Natural killer cell treated with Interleukin-12 subunit alpha and Interleukin-12 subunit beta and Interleukin-15 and Interleukin-18, amount 100 ng/mL, for 72 hours (primary cell): ENCODE measurements around the gene CEP83. TPM values are rescaled to one million over a fixed set of nuclear protein-coding genes. Genes with fewer than 3 reads are reported as not detected.
A peak's percentile ranks its signal among the peaks of the same experiment; 100 is the strongest.
"Not testable (repeated sequence)": the region's sequence is repeated elsewhere in the genome, so short reads cannot be mapped to it uniquely, and the experiment has no call there.

Experiments
- ATAC-seq, 2 donors: fragments of 150-1000 bp; cut with Tn5 transposase in 1 of 2; sonication (Bioruptor Pico), chemical (Tn5 transposase) in 1 of 2; 2 replicates each; pipeline ENCODE4 v1.10.0; 2021
- DNase-seq: peaks from one replicate; pipeline ENCODE4 v3.0.0; 2022; ENCODE audit warnings: low spot score
- H3K27ac Mint-ChIP-seq, 2 donors: 1 replicate in 1 of 2; 2 replicates in 1 of 2; pipeline ENCODE4 v1.8.0; 2022; ENCODE audit warnings: mixed read lengths in 2 of 2, mild to moderate bottlenecking in 1 of 2, moderate library complexity in 1 of 2
- H3K27me3 Mint-ChIP-seq, 2 donors: 1 replicate in 1 of 2; 2 replicates in 1 of 2; pipeline ENCODE4 v1.8.0; 2022; ENCODE audit warnings: mixed read lengths in 2 of 2
- H3K36me3 Mint-ChIP-seq: one replicate; pipeline ENCODE4 v1.8.0; 2022; ENCODE audit warnings: mixed read lengths
- H3K4me1 Mint-ChIP-seq, 2 donors: 1 replicate in 1 of 2; 2 replicates in 1 of 2; pipeline ENCODE4 v1.8.0; 2022; ENCODE audit warnings: low read depth in 2 of 2, mixed read lengths in 2 of 2, mild to moderate bottlenecking in 1 of 2
- H3K4me3 Mint-ChIP-seq: one replicate; pipeline ENCODE4 v1.8.0; 2022; ENCODE audit warnings: mixed read lengths
- H3K9me3 Mint-ChIP-seq: 2 replicates; pipeline ENCODE4 v1.8.0; 2022; ENCODE audit warnings: mixed read lengths
- total RNA-seq, 2 donors: library from RNA; stranded (reverse); gene quantifications; one replicate each; pipeline ENCODE4 v1.2.3, GENCODE V29; 2022

CEP83 gene
- total RNA-seq, 2 donors from 2014 or later, result 17.6 to 37.8 TPM

GRCh38 chr12:94458877-94459727 is 565 bp downstream of the CEP83 start:
- Mint-ChIP-seq H3K27me3 (peaks cover 0 to 6% of the 10 kb centered on the region in 2 donors), H3K4me1 (peaks cover 25 to 26% of the 10 kb centered on the region in 2 donors), H3K27ac (peak overlapping the region; percentile 83 to 88), H3K4me3 (peak overlapping the region; percentile 97), H3K9me3 (no peaks in the 10 kb centered on the region), H3K36me3 (peaks cover 4% of the 10 kb centered on the region)
- DNase-seq (no peak), ATAC-seq (peak; percentile 69)

GRCh38 chr12:94457311-94457710 is 2.4 kb downstream of the CEP83 start:
- H3K4me3 Mint-ChIP-seq, result peak overlapping the region; percentile 65
- peaks cover 0 to 6% of the 10 kb centered on the region in 2 donors for H3K27me3 Mint-ChIP-seq
- ATAC-seq, result no peak
- no peaks in the 10 kb centered on the region for H3K9me3 Mint-ChIP-seq
- peak overlapping the region in 1 of 2 donors; percentile 11 for H3K27ac Mint-ChIP-seq
- H3K4me1 Mint-ChIP-seq, result peaks cover 25 to 26% of the 10 kb centered on the region in 2 donors
- peaks cover 8% of the 10 kb centered on the region for H3K36me3 Mint-ChIP-seq
- DNase-seq, result no peak

- ATAC-seq, H3K9me3 Mint-ChIP-seq, H3K27me3 Mint-ChIP-seq, H3K36me3 Mint-ChIP-seq, DNase-seq, H3K27ac Mint-ChIP-seq, H3K4me3 Mint-ChIP-seq: not testable (repeated sequence)
- H3K4me1 Mint-ChIP-seq, result peaks cover 15 to 16% of the 10 kb centered on the region in 2 donors
These were observed 5.3 kb downstream of the CEP83 start for GRCh38 chr12:94454318-94454717.

GRCh38 chr12:94445662-94446061 is 14.0 kb downstream of the CEP83 start:
- H3K9me3 Mint-ChIP-seq, result no peaks in the 10 kb centered on the region
- H3K27me3 Mint-ChIP-seq, result no peaks in the 10 kb centered on the region
- no peak overlapping the region for H3K4me3 Mint-ChIP-seq
- ATAC-seq (no peak), DNase-seq (no peak)
- H3K4me1 Mint-ChIP-seq, result no peaks in the 10 kb centered on the region
- H3K27ac Mint-ChIP-seq, result no peak overlapping the region
- H3K36me3 Mint-ChIP-seq, result peaks cover 18% of the 10 kb centered on the region

GRCh38 chr12:94437303-94437702 is 22.4 kb downstream of the CEP83 start:
- H3K4me3 Mint-ChIP-seq, result no peak overlapping the region
- no peak overlapping the region for H3K27ac Mint-ChIP-seq
- H3K4me1 Mint-ChIP-seq, result peaks cover 9 to 26% of the 10 kb centered on the region in 2 donors
- no peaks in the 10 kb centered on the region for H3K27me3 Mint-ChIP-seq
- DNase-seq, result no peak
- H3K9me3 Mint-ChIP-seq, result no peaks in the 10 kb centered on the region
- ATAC-seq, result no peak
- peaks cover 23% of the 10 kb centered on the region for H3K36me3 Mint-ChIP-seq

- peak overlapping the region in 1 of 2 donors; percentile 11 for H3K27ac Mint-ChIP-seq
- DNase-seq (no peak), ATAC-seq (no peak)
- H3K27me3 Mint-ChIP-seq, result no peaks in the 10 kb centered on the region
- peaks cover 9 to 26% of the 10 kb centered on the region in 2 donors for H3K4me1 Mint-ChIP-seq
- H3K36me3 Mint-ChIP-seq, result peaks cover 27% of the 10 kb centered on the region
- H3K9me3 Mint-ChIP-seq, result peaks cover 8% of the 10 kb centered on the region
- no peak overlapping the region for H3K4me3 Mint-ChIP-seq
These were observed 24.1 kb downstream of the CEP83 start for GRCh38 chr12:94435511-94435927.

GRCh38 chr12:94434171-94434570 is 25.5 kb downstream of the CEP83 start:
- no peak for ATAC-seq
- H3K4me1 Mint-ChIP-seq, result peaks cover 9 to 19% of the 10 kb centered on the region in 2 donors
- no peak overlapping the region for H3K27ac Mint-ChIP-seq
- H3K9me3 Mint-ChIP-seq, result peaks cover 9% of the 10 kb centered on the region
- H3K27me3 Mint-ChIP-seq, result no peaks in the 10 kb centered on the region
- DNase-seq, result no peak
- H3K4me3 Mint-ChIP-seq, result no peak overlapping the region
- peaks cover 25% of the 10 kb centered on the region for H3K36me3 Mint-ChIP-seq

- Mint-ChIP-seq H3K9me3 (peaks cover 9% of the 10 kb centered on the region), H3K27me3 (no peaks in the 10 kb centered on the region), H3K4me3 (no peak overlapping the region), H3K36me3 (peaks cover 25% of the 10 kb centered on the region), H3K4me1 (peaks cover 9 to 15% of the 10 kb centered on the region in 2 donors), H3K27ac (no peak overlapping the region)
- DNase-seq, result no peak
- ATAC-seq, result no peak
These were observed 25.9 kb downstream of the CEP83 start for GRCh38 chr12:94433744-94434143.

- H3K4me3 Mint-ChIP-seq, result no peak overlapping the region
- peaks cover 9% of the 10 kb centered on the region for H3K9me3 Mint-ChIP-seq
- peaks cover 29% of the 10 kb centered on the region for H3K36me3 Mint-ChIP-seq
- DNase-seq (no peak), ATAC-seq (no peak)
- H3K4me1 Mint-ChIP-seq, result peaks cover 14 to 17% of the 10 kb centered on the region in 2 donors
- no peak overlapping the region for H3K27ac Mint-ChIP-seq
- H3K27me3 Mint-ChIP-seq, result no peaks in the 10 kb centered on the region
These were observed 29.4 kb downstream of the CEP83 start for GRCh38 chr12:94430304-94430703.

- H3K36me3 Mint-ChIP-seq, result peaks cover 31% of the 10 kb centered on the region
- H3K4me3 Mint-ChIP-seq, result no peak overlapping the region
- H3K27me3 Mint-ChIP-seq, result no peaks in the 10 kb centered on the region
- peaks cover 10 to 14% of the 10 kb centered on the region in 2 donors for H3K4me1 Mint-ChIP-seq
- H3K27ac Mint-ChIP-seq, result no peak overlapping the region
- H3K9me3 Mint-ChIP-seq, result peaks cover 11% of the 10 kb centered on the region
- no peak for DNase-seq
- ATAC-seq, result no peak
These were observed 30.0 kb downstream of the CEP83 start for GRCh38 chr12:94429633-94430032.

GRCh38 chr12:94429191-94429590 is 30.5 kb downstream of the CEP83 start:
- no peak overlapping the region for H3K4me3 Mint-ChIP-seq
- peaks cover 35% of the 10 kb centered on the region for H3K36me3 Mint-ChIP-seq
- no peaks in the 10 kb centered on the region for H3K27me3 Mint-ChIP-seq
- peaks cover 11% of the 10 kb centered on the region for H3K9me3 Mint-ChIP-seq
- no peak overlapping the region for H3K27ac Mint-ChIP-seq
- peaks cover 10 to 14% of the 10 kb centered on the region in 2 donors for H3K4me1 Mint-ChIP-seq
- no peak for ATAC-seq
- no peak for DNase-seq

- peak overlapping the region; percentile 66 to 73 for H3K27ac Mint-ChIP-seq
- peak; percentile 40 to 79 for ATAC-seq
- peaks cover 10 to 15% of the 10 kb centered on the region in 2 donors for H3K4me1 Mint-ChIP-seq
- H3K4me3 Mint-ChIP-seq, result peak overlapping the region; percentile 50
- H3K36me3 Mint-ChIP-seq, result peaks cover 38% of the 10 kb centered on the region
- H3K27me3 Mint-ChIP-seq, result no peaks in the 10 kb centered on the region
- peaks cover 17% of the 10 kb centered on the region for H3K9me3 Mint-ChIP-seq
- DNase-seq, result no peak
These were observed 31.9 kb downstream of the CEP83 start for GRCh38 chr12:94427501-94428381.

GRCh38 chr12:94426049-94426448 is 33.6 kb downstream of the CEP83 start:
- peaks cover 10 to 15% of the 10 kb centered on the region in 2 donors for H3K4me1 Mint-ChIP-seq
- H3K9me3 Mint-ChIP-seq, result peaks cover 22% of the 10 kb centered on the region
- no peaks in the 10 kb centered on the region for H3K27me3 Mint-ChIP-seq
- no peak overlapping the region for H3K4me3 Mint-ChIP-seq
- H3K36me3 Mint-ChIP-seq, result peaks cover 45% of the 10 kb centered on the region
- ATAC-seq (no peak), DNase-seq (no peak)
- no peak overlapping the region for H3K27ac Mint-ChIP-seq

- Mint-ChIP-seq H3K9me3 (peaks cover 17% of the 10 kb centered on the region), H3K36me3 (peaks cover 33% of the 10 kb centered on the region), H3K4me1 (peaks cover 10 to 15% of the 10 kb centered on the region in 2 donors)
- DNase-seq, H3K4me3 Mint-ChIP-seq, H3K27ac Mint-ChIP-seq, ATAC-seq, H3K27me3 Mint-ChIP-seq: not testable (repeated sequence)
These were observed 34.8 kb downstream of the CEP83 start for GRCh38 chr12:94424830-94425229.
